Measurements from ENCODE around the gene RLN3. TPM values are rescaled to one million over a fixed set of nuclear protein-coding genes. Genes with fewer than 3 reads are reported as not detected.
A peak's percentile ranks its signal among the peaks of the same experiment; 100 is the strongest.

Gene RLN3
- total and polyA plus RNA-seq, 9 of the 15 experiments (the other 6 are each of a cell fraction or from before 2014, with no cell fraction given) = 0.31 to 1.2 (median 0.71) TPM; not detected in 6

DNA sequence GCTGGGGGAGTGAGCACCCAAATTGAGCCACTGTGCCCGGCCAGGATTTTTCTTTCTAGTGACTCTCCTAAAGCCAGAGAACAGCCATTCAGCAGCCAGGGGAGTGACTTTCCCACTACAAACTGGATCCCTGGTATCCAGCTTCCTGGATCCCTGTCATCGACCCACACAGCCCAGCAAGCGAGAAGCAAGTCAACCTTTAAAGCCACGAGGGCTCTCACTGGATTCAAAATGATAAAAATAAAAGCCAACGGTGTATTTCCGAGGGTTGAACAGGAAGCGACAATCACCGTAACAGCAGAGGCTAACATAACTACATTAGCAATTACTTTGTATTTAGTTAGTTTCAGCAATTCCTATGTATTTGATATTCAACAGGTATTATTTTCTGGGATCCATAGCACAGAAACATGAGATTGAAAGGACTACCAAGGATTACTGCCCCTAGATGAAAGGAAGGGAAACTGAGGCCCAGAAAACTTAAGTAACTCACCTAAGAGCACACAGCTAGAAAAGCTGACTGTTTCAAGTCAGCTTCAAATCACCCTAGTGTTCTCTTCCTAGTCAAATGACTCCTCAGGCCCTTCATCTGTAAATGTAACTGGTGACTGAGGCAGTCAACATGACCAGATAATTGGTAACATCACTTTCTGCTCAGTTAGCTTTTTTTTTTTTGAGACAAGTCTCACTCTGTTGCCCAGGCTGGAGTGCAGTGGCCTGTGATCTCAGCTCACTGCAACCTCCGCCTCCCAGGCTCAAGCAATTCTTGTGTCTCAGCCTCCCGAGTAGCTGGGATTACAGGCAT lies 24.5 kb upstream of the RLN3 start:
- intact Hi-C loops (cut with micrococcal nuclease) (loop anchor here (2.0 kb wide), 1 partner anchor 51 kb away; the partner anchor contains the start of gene DCAF15), in situ Hi-C loops (cut with MboI) (no loop called here)
- H2AFZ ChIP-seq (ENCODE audit: low read depth, low read length) = peak overlapping the region; percentile 22
- H3K9me3 ChIP-seq (replicated peaks; ENCODE audit: control insufficient read depth, insufficient read depth, low read depth, low read length) = no peaks in the 10 kb centered on the region
- H3K36me3 ChIP-seq (ENCODE audit: control insufficient read depth, insufficient read depth, low read length) = peaks cover 17% of the 10 kb centered on the region; the same call in 1 of the 3 replicates
- ATAC-seq (no peak), FAIRE-seq (no peak), DNase-seq (ENCODE audit: extremely low read depth in 1 of 4, low spot score in 3 of 4) (peak in 1 of 4 experiments; percentile 6)
- peak overlapping the region; percentile 51; the same call in 1 of the 2 replicates for H3K4me2 ChIP-seq (ENCODE audit: insufficient read depth, low read length)
- no peak overlapping the region for H3K4me3 ChIP-seq
- TSS peak; percentile 12 for BruUV-seq (replicated peaks)
- TF ChIP-seq CHD4 (IDR thresholded peaks at IDR 0.05; ENCODE audit: insufficient read depth, insufficient replicate concordance, low read depth, low read length, poor library complexity, severe bottlenecking) (no peak), ARID1B (IDR thresholded peaks at IDR 0.05) (no peak), C11orf30 (IDR thresholded peaks at IDR 0.05; ENCODE audit: low read depth) (peak; percentile 45; the same call in 1 of the 2 replicates), HMBOX1 (IDR thresholded peaks at IDR 0.05) (peak; percentile 47), AFF4 (CRISPR knock-in tag; IDR thresholded peaks at IDR 0.05) (peak; percentile 25; the same call in 1 of the 2 replicates), ZNF121 (CRISPR knock-in tag; conservative IDR thresholded peaks at IDR 0.05) (no peak), ZNF316 (IDR thresholded peaks at IDR 0.05) (peak; percentile 84)
- TF ChIP-seq, protein P1, sequence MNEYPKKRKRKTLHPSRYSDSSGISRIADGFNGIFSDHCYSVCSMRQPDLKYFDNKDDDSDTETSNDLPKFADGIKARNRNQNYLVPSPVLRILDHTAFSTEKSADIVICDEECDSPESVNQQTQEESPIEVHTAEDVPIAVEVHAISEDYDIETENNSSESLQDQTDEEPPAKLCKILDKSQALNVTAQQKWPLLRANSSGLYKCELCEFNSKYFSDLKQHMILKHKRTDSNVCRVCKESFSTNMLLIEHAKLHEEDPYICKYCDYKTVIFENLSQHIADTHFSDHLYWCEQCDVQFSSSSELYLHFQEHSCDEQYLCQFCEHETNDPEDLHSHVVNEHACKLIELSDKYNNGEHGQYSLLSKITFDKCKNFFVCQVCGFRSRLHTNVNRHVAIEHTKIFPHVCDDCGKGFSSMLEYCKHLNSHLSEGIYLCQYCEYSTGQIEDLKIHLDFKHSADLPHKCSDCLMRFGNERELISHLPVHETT (CRISPR knock-in tag; conservative IDR thresholded peaks at IDR 0.05 in 1 of 2, IDR thresholded peaks at IDR 0.05 in 1 of 2) = 0 out of 4 replicates have a peak, but pooled peaks of 1 of the 2 experiments have one; percentile 32
- POLR2A ChIA-PET = interaction anchor here (0.6 kb wide), 2 partner anchors 848 to 1105 kb away, joined by 3 read pairs; no protein-coding TSS in a partner anchor
- peaks cover 60% of the 10 kb centered on the region for H3K79me2 ChIP-seq (ENCODE audit: control insufficient read depth, insufficient read depth, low read length)
- no peaks in the 10 kb centered on the region for H4K20me1 ChIP-seq (replicated peaks; ENCODE audit: control insufficient read depth, insufficient read depth, low read length)
- H3K27me3 ChIP-seq (ENCODE audit: control insufficient read depth in 2 of 2, insufficient read depth in 2 of 2, low read length in 2 of 2) = no peaks in the 10 kb centered on the region
- peak overlapping the region; percentile 35; the same call in 2 of the 3 replicates for H3K27ac ChIP-seq (ENCODE audit: extremely low read depth, low read depth, low read length)
- peak overlapping the region; percentile 56 to 73; a peak in 3 of 4 replicates for H3K9ac ChIP-seq (ENCODE audit: insufficient read depth in 1 of 2, low read depth in 2 of 2, low read length in 2 of 2)
- H3K9me1 ChIP-seq (ENCODE audit: control insufficient read depth, insufficient read depth, low read length) = no peaks in the 10 kb centered on the region
- CTCF ChIA-PET (ENCODE audit: low intra/inter-chr PET ratio) = no interaction called here
- H3K4me1 ChIP-seq (replicated peaks in 1 of 2; ENCODE audit: control insufficient read depth in 2 of 2, insufficient read depth in 2 of 2, low read length in 2 of 2) = peaks cover 36 to 38% of the 10 kb centered on the region in 2 experiments
- WGBS (ENCODE audit: insufficient coverage, low coverage, missing lambda C conversion rate) = 43% methylated on average over 10 of the region's 10 CpGs

All from K562 (cell line).